Activated CD4-positive, alpha-beta T cell treated with anti-CD3 and anti-CD28 coated beads, Interleukin-2, Interleukin-4, amounts not matched to agents 100 ng/mL and 50 ng/mL, durations not matched to agents 16 hours and 8 hours (primary cell): Measurements from ENCODE around the gene CNTNAP1.
A peak's percentile ranks its signal among the peaks of the same experiment; 100 is the strongest.

ENCODE experiments used
- DNase-seq: peaks from one replicate; pipeline ENCODE4 v3.0.0-alpha.2; 2020; ENCODE audit warnings: low spot score

Gene CNTNAP1

DNA sequence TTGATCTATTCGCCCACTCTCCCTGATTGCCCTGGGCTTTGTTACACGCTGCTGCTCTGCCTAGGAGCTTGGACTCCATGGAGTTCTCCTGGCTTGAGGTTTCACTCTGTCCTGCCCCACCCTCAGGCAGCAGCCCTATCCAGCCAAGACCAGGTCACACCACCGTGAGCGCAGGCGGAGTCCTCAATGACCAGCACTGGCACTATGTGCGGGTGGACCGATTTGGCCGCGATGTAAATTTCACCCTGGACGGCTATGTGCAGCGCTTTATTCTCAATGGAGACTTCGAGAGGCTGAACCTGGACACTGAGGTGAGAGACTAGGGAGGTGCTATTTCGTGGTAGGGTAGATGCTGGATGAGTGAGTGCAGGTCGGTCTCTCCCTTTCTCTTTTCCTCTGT, 3.5 kb downstream of the CNTNAP1 start:
- DNase-seq, result no peak

DNA sequence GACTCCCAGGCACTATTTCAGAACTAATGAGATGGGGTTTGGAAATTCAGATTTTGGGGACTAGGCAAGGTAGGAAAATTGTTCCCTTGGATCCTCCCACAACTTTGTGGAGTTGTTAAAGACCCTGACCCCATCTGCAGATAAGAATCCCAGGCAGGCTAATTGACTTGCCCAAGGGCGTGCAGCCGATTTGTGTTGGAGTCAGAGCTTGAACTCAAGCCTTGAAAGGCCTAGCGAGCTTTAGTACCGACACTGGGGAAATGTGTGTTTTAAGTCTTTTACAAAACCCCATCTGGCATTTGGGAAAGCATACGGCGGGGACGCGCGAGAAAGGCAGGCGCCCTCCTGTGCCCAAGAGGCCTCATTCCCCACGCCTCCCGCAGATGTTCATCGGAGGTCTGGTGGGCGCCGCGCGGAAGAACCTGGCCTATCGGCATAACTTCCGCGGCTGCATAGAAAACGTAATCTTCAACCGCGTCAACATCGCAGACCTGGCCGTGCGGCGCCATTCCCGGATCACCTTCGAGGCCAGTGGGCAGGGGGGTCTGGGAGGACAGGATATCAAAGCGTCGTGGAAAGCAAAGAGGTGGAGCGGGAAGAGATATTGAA, 4.3 kb downstream of the CNTNAP1 start:
- no peak for DNase-seq

DNA sequence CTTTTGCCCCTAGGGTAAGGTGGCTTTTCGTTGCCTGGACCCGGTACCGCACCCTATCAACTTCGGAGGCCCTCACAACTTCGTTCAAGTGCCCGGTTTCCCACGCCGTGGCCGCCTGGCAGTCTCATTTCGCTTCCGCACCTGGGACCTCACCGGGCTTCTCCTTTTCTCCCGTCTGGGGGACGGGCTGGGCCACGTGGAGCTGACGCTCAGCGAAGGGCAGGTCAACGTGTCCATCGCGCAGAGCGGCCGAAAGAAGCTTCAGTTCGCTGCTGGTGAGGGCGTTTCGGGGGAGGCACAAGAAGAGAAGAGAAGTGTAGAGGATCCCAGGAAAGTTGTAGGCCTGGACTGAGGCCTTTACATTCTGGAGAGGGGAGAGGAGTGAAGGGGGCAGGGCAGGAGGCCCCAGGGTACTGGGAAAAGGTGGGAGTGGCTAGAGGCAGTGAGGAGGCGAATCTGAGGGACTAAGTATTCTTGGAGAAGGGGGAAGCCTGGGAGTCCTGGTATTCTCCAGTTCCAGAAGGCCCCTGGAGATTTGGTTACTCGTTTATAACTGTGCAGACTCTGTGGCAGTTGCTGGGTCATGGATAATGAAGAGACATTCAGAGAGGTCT, 5.5 kb downstream of the CNTNAP1 start:
- DNase-seq, result no peak

DNA sequence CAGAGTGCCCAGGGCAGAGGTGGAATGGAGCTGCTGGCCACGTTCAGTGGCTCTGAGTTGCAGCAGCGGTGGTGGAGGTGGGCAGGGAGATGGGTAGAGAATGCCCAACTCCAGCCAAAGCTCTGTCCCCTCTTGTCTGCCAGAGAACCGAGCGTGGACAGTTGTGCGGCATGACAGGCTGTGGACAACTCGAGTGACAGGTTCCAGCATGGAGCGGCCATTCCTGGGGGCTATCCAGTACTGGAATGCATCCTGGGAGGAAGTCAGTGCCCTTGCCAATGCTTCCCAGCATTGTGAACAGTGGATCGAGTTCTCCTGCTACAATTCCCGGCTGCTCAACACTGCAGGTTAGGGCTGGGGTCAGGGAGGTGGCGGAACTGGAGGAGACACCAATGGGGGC, 8.3 kb downstream of the CNTNAP1 start:
- no peak for DNase-seq

DNA sequence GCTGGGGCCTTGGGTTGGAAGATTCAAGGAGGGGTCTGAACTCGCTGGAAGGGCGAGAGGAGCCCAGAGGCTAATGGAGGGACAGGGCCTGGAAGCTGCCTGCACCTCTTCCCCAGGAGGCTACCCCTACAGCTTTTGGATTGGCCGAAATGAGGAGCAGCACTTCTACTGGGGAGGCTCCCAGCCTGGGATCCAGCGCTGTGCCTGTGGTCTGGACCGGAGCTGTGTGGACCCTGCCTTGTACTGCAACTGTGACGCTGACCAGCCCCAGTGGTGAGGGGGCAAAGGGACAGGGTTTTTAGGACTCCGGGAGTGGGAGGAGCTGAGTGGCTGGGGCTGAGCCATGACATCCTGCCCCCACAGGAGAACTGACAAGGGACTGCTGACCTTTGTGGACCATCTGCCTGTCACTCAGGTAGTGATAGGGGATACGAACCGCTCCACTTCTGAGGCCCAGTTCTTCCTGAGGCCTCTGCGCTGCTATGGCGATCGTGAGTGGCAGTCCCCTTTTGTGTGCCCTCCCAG, 8.8 kb downstream of the CNTNAP1 start:
- DNase-seq, result no peak

DNA sequence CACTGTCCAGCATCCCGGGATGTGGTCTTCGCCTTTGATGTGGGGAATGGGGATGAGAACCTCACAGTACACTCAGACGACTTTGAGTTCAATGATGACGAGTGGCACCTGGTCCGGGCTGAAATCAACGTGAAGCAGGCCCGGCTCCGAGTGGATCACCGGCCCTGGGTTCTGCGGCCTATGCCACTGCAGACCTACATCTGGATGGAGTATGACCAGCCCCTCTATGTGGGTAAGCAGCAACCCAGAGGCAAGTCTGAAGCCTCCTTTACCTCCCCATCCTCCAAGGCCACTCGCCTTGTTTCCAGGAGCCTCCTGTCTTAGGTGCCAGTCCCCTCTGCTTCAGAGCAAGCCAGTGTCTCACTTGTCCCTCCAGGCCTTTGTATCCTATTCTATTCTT, 10.2 kb downstream of the CNTNAP1 start:
- DNase-seq, result no peak

DNA sequence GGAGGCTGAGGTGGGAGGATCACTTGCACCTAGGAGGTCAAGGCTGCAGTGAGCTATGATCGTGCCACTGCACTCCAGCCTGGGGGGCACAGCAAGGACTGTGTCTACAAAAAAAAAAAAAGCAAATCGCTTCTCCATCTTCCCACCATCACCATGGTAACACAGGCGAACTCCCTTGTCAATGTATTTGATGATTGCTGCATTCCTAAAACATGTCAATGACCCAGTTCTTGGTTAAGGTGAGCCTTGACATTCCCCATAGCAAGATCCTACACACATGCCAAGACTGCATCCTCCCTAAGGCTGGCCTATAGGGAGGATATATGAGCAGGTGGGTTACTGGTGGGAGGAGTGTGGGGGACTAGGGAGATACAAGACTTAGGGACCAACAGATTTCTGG, 12.2 kb downstream of the CNTNAP1 start:
- no peak for DNase-seq

DNA sequence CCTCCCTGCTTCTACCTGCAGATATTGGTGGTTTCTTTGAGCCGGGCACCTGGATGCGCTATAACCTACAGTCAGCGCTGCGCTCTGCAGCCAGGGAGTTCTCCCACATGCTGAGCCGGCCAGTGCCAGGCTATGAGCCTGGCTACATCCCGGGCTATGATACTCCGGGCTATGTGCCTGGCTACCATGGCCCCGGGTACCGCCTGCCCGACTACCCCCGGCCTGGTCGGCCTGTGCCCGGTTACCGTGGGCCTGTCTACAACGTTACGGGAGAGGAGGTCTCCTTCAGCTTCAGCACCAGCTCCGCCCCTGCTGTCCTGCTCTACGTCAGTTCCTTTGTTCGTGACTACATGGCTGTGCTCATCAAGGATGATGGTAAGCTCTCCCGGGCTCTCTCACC, 13.2 kb downstream of the CNTNAP1 start:
- DNase-seq, result no peak

DNA sequence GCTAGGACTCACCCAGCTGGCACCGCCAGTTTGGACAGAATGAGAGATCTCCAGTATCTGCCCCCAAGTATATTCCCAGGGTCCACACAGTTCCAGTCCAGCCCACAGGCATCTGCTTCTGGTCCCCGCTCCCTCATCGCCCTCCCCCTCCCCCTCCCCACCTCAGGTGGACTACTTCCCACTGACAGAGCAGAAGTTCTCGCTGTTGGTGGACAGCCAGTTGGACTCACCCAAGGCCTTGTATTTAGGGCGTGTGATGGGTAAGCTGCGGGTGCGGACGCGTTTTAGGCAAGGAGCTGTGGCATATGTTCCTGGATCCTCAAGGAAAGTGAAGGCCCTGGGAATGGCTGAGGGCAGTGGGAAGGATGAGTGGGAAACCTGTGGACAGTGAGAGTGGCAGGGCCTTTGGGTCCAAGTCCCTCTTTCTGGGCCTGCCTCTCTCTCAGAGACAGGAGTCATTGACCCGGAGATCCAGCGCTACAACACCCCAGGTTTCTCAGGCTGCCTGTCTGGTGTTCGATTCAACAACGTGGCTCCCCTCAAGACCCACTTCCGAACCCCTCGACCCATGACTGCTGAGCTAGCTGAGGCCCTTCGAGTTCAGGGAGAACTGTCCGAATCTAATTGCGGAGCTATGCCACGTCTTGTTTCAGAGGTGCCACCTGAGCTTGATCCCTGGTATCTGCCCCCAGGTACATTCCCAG, 14.9 kb downstream of the CNTNAP1 start:
- DNase-seq, result no peak

DNA sequence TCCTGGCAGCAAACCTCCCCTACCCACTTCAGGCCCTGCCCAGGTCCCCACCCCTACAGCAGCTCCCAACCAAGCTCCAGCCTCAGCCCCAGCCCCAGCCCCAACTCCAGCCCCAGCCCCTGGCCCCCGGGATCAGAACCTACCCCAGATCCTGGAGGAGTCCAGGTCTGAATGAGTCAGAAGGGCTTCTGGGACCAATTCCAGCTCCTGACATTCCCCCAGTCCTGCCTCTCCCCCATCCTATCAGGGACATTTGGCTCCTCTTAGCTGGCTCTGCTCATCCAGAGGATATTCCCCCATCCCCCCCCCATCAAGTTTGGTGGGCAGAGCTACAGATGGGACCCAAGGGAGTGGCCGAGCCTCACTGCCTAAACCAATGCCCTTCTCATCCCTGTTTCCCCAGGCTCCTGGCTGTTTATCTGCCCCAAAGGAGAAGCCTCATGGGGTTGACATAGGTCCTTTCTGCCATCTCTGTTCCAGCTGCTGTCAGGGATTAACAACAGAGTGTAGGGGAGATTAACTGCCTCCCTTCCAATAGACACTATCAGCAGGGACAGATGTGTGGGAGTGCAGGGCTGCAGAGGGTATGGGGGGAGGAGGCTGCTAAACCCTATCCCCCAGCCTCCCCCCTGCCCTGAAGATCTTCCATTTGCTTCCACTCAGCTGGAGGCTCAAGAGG, 16.5 kb downstream of the CNTNAP1 start:
- DNase-seq, result no peak

DNA sequence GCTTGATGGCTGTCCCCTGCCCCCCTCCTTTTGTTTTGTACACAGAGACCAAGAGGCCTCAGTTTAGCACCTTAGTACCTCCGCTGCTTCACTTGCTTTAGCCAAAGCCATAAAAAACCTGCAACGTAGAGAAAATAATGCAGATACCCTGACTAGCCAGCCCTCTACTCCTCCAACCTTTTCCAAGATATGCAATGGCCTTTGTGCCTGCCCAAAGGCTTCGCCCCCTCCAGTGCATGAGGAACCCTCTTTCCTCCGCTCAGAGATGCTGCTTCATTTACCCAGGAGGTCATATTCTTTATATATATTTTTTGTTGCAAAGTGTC, 17.0 kb downstream of the CNTNAP1 start:
- DNase-seq, result no peak

DNA sequence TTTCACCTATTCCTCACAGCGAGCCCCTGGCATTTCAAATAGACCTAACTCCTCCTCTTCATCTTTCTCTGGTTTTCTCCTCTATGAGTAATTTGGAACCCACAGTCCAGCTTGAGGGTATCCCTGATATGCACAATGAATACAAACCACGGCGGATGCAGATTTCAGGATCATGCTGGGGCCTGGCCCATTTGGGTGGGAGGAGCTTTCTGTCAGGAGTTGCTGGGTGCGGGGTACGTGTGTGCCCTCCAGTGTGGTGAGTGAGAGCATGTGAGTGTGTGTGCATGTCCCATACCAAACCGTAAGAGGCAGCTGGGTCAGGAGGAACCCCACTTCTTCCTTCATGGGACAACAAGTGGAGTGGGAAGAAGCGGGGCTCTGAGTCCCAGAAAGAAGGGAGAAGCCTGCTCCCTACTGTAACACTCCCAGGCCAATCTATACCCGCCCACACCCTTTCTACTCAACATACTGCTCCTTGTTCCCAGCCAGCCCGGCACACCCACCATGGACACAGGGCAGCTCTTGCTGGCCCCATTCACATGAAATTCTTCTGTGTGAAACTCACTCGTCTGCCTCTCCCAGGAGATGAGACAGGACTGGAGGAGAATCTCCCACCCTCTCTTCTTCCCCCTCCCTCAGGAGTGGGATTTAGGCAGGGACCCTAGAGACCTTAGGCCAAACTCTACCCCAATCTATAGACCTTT, 18.4 kb downstream of the CNTNAP1 start:
- no peak for DNase-seq

DNA sequence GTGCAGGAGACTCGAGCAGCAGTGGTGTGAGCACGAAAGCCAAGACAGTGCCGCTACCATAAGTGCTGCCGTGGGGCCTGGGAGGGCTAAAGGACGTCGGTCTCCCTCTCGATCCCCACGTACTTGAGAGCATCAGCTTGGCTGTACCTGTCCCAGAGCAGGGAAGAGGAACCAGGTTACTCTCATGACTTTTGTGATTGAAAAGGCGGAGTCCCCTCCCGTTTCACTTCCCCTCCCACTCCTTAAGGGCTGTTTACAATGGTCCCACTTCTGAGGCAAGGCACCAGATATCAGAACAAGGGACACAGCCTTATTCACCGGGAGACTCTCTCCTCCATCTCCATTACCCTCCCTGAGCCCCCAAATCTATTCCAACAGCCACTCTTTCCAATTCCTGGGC, 20.1 kb downstream of the CNTNAP1 start:
- DNase-seq, result no peak

DNA sequence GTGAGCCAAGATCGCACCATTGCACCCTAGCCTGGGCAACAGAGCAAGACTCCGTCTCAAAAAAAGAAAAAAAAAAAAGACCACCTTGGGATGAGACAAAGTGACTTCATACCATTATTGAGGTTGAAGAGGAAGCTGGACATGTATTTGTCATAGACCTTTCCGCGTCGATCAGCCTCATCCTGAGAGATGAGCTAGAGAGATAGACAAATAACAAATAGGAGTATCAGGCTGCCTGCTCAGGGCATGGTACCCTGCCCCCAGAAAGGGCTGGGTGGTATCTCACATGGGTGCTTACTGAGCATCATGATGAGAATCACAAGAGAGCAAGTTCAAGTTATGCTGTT, 22.1 kb downstream of the CNTNAP1 start:
- DNase-seq, result peak; percentile 60

DNA sequence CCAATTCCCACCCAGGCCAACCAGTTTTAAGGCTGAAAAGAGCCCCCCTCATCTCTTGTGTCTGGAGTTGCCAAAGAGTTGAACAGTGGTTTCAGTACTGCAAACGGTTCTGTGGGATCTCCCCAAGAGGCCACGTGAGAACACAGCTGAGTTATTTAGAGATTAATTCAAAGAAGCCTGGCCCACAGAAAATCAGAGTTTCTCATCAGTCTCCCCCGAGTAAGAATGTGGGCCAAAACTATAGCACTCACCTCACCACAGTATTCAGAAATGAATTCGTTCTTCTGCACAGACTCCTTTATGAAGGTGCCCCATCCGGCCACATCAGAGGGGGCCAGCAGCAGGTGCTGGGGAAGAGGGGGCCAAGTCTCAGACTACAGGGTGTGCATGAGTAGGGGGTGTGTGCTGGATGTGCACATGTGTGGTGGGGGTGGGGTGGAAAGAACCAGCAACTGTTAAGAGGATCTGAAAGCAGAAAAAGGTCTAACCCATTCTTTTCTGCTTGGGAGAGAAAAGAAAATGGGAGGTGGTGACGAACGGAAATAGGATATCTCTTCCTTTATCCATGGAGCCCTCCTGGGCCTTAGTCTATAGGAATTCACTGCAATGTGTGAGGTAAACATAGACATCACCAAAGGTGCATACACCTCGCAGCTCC, 22.6 kb downstream of the CNTNAP1 start:
- DNase-seq, result peak; percentile 94

DNA sequence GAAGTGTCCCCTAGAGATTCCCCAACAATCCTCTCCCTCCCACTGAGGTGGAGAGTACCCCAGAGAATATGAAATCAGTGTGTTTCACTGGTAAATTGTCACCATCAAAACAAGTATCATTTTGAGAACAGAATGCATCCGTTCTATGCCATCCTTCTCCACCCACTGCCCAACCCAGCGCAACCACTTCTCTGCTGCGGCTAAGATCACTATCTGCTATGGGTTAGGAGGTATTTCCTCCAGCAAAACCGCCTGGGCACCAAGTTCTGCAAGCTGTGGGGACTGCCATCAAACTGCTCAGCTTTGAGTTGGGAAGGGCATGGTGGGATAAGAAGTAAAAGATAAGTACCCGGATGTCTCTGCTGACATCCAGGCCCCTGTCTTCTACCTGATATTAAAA, 24.4 kb downstream of the CNTNAP1 start:
- peak; percentile 91 for DNase-seq

DNA sequence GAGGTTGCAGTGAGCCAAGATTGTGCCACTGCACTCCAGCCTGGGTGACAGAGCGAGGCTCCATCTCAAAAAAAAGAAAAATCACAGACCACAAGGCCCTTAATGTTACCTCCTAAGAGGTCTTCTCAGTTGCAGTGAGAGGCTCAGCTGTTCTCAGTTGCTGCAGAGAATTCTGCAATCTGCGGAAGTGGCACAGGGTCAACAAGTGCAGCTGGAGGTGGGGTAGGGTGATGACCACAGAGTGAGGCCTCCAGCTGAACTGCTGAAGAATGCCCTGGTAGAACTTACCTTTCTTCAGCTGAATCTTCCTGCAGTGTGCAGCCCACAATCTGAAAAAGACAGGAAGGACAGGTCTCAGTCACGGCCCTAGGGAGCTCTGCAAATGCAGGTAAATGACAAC, 26.3 kb downstream of the CNTNAP1 start:
- DNase-seq, result no peak

DNA sequence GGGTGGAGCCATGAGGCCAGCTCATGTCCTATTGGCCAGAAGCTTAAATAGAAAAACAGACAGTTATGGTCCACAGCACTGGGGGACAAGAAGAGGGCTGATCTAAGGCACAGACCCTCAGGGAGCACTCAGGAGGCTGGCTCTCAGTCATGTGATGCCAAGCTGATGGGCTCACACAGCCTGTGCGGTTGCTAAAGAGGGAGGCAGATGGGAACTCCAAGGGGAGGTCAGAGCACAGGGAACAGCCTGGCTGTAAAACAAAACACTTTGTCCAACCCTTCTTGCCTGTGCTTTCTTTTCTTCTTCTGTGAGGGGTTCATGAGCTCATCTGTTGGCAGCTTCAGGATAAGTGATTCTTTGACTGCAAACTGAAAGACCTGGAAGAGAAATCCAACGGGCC, 27.2 kb downstream of the CNTNAP1 start:
- DNase-seq, result no peak

DNA sequence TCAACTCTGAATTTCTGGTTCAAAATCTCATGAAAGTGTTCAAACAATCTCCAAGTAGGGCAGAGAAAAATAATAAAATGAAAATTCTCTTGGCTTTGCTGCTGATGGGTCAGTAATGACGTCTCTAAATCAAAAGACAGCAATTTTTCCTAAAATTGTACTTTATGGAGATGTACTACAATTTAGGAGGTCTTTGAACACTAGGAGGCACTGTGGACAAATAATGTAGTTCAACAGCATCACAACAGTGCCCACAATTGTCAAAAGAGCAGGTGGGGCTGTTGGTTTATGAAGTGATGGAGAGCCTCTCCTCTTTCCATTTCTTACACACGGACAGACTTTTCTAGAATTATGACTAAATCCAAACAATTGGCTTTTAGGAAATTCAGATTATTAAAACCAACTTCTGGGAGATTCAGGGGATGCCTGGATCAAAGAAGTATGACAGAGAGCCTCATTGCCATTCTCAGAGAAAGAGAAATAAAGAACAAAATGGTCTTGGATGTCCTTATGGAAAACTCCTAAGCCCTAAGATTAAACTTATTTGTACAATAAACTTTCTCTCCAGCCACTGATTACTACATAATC, 38.8 kb downstream of the CNTNAP1 start:
- DNase-seq, result peak; percentile 67

DNA sequence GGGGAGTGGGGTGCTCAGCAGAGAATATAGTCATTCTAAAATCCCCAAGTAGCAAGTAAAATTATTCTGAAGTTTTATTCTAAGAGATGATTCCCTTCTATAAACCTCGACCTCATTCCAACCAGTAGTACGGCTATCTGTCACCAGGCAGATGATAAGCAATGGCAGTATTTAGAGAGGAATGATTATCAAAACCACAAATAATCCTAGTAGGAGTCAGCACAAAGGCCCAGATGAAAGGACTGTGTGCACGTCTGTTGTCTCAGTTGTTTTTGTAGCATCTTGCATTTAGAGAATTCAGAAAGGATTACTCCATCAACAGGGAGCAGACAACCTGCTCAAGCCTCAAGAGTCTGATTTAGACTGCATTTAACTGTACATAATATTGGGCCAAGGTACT, 41.3 kb downstream of the CNTNAP1 start:
- no peak for DNase-seq

DNA sequence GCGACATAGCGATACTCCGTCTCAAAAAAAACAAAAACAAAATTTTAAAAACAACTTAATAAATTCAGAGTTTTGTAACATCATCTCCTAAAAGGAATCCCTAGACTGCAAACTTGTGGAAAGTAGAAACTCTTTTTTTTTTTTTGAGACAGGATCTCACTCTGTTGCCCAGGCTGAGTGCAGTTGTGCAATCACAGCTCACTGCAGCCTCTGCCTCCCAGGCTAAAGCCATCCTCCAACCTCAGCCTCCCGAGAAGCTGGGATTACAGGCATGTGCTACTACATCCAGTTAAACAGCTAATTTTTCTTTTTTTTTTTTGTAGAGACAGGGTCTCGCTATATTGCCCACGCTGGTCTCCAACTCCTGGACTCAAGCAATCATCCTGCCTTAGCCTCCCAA, 42.8 kb downstream of the CNTNAP1 start:
- no peak for DNase-seq

DNA sequence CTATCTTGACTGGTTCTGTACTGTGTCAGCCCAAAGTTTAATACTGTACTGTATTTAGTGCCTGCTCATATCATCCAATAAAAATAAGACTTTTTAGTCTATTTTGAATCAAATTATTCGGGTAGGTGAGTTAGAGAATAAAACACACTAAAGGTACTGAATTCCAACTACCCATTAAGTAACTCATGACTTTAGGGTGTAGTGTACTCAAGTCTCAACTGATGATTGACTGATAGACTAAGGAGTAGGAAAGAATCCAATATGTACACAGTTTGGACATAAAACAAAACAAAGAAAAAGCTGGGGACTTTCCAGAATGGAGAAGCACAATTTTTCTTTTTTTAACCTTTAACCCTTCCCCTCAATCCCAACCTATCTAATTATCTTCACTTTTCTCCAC, 58.4 kb downstream of the CNTNAP1 start:
- DNase-seq, result no peak
